ENCODE data around the gene NR2C2.
A peak's percentile ranks its signal among the peaks of the same experiment; 100 is the strongest.
"Not testable (repeated sequence)": the region's sequence is repeated elsewhere in the genome, so short reads cannot be mapped to it uniquely, and the experiment has no call there.

Gene NR2C2

DNA sequence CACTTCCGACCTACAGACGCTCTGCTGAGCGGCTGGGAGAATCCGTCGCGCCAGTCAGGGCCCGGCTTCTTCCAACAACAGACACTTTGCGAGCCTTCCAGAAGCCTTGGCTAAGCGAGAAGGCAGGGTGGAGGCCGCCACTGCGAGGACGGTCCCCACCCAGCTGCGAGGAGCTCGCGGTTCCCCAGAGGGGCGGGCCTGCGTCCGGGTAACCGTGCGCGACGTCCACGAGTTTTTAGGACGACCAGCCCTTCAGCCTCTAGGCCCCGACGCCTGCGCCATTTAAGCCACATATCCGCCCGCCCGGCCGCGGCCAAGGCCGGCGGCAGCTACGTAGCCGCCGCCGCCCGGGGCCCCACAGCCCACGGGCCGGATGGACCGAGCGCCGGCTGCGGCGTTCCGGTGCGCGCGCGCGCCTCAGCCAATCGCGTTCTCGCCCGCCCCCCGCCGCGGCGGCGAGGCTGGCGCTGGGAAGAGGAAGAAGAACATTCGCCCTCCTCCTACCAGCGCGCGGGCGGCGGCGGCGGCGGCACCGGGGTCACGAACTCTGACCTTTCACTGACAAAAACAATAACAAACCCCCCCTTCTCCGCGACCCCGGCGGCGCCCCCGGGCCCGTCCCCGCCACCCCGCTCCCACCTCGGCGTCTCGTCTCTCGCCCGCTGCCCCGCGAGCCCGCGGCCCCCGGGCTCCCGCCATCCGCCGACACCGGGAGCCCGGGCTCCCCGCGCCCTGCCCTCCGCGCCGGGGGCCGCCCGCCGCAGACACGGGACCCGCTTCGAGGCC lies at the start of gene NR2C2:
Gene NR2C2, plus strand, starts transcription at position 484 of the 786 bp plus-strand sequence. CDS start 56,332 bp downstream, outside the sequence.
- H3K4me3 Mint-ChIP-seq, result peak within 1 kb of the TSS; percentile 98
- no peaks in the 10 kb centered on the region for H3K9me3 Mint-ChIP-seq
- peaks cover 37% of the 10 kb centered on the region for H3K4me1 Mint-ChIP-seq
- ATAC-seq (peak; percentile 80), DNase-seq (ENCODE audit: low spot score in 2 of 2) (peak; percentile 83 to 91)
- H3K27ac Mint-ChIP-seq, result peak within 1 kb of the TSS; percentile 100
- H3K36me3 Mint-ChIP-seq, result peaks cover 78% of the 10 kb centered on the region

DNA sequence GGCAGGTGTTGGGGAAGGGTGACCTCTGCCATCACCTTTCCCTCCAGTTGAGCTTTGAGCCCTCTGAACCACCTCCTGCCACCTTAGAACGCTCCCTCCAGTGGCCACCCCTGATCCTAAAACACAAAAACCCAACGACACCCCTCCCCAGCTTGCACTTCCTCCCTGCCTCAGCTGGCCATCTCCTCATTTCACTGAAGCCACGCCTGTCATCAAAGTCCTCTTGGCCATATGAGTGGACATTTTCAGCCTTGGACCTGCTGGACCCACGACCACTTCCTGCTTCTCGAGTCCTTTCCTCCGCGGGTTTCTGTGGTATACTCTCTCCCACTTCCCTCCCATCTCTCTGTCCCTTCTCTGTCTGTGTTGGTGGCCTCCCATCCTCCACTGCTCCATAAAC lies 48.5 kb upstream of the NR2C2 start:
- Mint-ChIP-seq H3K27ac (no peak overlapping the region), H3K4me3 (no peak overlapping the region), H3K36me3 (no peaks in the 10 kb centered on the region), H3K4me1 (no peaks in the 10 kb centered on the region), H3K9me3 (no peaks in the 10 kb centered on the region)
- DNase-seq (ENCODE audit: low spot score in 2 of 2), result no peak
- ATAC-seq, result no peak

DNA sequence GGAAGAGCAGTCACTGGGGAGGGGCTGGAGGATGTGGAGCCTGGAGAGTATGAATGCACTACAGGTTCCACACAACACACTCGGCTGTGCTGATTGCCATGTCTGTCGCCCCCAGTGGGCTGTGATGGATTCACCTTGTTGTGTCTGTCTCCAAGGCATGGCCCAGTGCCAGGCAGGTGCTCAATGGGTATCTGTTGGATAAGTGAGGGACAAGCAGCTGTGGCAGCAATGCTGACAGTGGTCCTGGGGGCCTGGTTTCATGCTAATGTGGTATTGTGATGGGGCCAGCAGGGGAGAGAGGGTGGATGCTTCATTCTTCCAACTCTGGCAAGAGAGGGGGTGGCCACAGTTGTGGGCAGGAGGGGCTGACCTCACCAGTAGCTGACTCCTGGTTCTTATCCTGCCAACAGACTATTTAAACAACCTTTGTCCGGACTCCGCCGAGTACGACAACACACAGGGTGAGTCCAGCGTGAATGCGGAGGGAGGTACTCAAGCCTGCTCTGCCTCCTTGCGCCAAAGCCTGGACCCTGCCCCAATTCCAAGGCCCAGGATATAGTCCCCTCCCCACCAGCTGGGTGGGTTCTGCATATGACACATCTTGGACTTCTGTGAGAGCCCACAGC lies 47.3 kb upstream of the NR2C2 start:
- ATAC-seq, result no peak
- Mint-ChIP-seq H3K27ac (no peak overlapping the region), H3K9me3 (no peaks in the 10 kb centered on the region), H3K36me3 (no peaks in the 10 kb centered on the region), H3K4me3 (no peak overlapping the region), H3K4me1 (no peaks in the 10 kb centered on the region)
- DNase-seq (ENCODE audit: low spot score in 2 of 2), result no peak

DNA sequence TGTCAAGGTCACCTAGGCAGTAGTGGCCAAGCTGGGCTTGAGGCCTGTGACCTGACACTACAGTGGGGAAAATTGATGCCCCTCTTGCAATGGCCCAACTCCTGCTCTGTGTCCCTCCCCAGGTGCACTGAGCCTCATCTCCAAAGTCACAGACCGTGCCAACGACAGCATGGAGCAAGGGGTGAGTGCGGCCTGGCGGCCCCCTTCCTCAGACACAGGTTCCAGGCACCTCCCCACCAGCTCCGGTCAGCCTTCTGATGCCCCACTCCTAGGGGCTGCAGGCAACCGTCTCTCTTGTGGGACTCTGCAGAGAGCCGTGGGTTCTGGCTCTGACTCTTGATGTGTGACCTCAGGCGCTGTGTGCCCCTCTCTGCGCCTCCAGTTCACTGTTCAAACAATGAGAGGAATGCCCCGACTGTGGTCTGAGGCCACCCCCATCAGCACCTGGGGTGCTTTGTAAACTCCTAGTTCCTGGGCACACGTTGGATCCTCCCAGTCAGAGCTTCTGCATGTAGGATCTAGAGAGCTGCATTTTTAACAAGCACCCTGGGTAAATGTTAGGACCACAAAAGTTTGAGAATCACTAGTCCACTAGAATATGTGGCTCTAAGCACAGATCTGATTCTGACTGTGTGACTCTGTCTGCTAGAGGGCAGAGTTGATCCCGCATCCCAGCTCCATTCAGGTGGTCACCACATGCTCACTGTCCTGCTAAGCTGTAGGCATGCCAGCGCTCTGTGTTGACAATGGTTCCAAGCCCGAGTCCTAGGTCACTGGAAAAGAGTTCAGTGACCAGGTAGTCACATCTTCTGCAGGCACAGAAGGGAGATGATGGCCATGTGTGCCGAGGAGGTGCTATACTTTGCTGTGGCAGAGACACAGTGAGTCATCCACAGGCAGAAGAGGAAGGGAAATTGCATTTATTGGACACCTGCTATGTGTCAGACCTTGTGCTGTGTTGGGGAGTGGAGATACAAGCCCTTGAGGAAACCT lies 46.2 kb upstream of the NR2C2 start:
- DNase-seq (ENCODE audit: low spot score in 2 of 2), result no peak

DNA sequence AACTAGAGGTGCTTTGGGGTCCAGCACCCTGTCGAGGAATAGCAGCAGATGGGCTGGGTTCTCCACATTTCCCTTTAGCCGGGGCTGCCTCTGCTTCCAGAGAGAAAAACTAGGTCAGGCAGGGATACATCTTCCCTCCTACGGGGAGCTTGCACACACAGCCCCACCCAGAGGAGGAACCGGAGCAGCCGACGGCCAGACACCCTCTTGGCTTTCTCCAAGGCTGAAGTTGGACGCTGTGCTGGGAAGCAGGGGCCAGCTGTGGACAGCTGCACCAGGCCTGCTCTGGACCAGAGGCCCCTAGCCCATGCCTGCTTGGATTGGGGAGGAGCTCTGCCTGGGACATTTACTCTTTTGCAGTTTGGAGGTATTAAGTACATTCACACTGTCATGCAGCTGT lies 44.7 kb upstream of the NR2C2 start:
- DNase-seq (ENCODE audit: low spot score in 2 of 2) (no peak), ATAC-seq (no peak)
- Mint-ChIP-seq H3K36me3 (no peaks in the 10 kb centered on the region), H3K9me3 (no peaks in the 10 kb centered on the region), H3K27ac (no peak overlapping the region), H3K4me1 (no peaks in the 10 kb centered on the region), H3K4me3 (no peak overlapping the region)

More for the DNA sequence above, 46.2 kb upstream of the NR2C2 start:
- peak; percentile 27 for ATAC-seq
- no peaks in the 10 kb centered on the region for H3K9me3 Mint-ChIP-seq
- H3K36me3 Mint-ChIP-seq, result no peaks in the 10 kb centered on the region
- no peak overlapping the region for H3K4me3 Mint-ChIP-seq
- no peak overlapping the region for H3K27ac Mint-ChIP-seq
- H3K4me1 Mint-ChIP-seq, result no peaks in the 10 kb centered on the region

DNA sequence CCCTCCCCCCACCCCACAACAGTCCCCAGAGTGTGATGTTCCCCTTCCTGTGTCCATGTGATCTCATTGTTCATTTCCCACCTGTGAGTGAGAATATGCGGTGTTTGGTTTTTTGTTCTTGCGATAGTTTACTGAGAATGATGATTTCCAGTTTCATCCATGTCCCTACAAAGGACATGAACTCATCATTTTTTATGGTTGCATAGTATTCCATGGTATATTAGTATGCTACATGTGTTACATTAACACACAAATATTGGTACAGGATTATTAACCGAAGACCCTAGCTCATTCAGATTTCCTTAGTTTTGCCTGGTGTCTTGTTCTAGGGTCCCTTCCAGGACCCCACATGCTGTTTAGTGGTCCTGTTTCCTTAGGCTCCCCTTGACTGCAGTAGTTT lies 43.9 kb upstream of the NR2C2 start:
- not testable (repeated sequence) for H3K4me1 Mint-ChIP-seq; H3K9me3 Mint-ChIP-seq; ATAC-seq; H3K4me3 Mint-ChIP-seq; H3K27ac Mint-ChIP-seq; DNase-seq (ENCODE audit: low spot score in 2 of 2); H3K36me3 Mint-ChIP-seq

DNA sequence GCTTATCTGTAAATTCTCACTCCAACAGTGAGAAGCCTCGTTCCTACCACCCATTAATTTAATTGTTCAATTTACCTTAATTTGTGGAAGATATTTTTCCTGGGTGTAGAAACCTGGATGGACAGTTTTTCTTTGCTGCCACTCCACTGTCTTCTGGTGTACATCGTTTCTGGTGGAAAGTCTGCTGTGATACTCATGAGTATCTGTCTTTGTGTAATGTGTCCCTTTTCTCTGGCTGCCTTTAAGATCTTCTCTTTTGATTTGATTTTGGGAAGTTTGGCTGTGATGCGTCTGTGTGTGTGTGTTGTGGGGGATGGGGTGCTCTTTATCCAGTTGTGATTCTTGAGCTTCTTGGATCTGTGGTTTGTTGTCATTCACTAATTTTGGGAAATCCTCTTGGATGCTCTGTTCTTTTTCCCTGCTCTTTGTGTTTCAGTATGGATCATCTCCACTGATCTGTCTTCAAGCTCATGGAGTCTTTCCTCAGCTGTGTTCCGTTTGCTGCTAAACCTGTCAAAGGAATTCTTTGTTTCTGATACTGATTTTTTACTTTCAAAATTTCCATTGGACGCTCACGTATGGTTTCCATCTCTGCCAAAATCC lies 42.2 kb upstream of the NR2C2 start:
- no peak overlapping the region for H3K4me3 Mint-ChIP-seq
- no peaks in the 10 kb centered on the region for H3K4me1 Mint-ChIP-seq
- ATAC-seq (no peak), DNase-seq (ENCODE audit: low spot score in 2 of 2) (no peak)
- H3K9me3 Mint-ChIP-seq, result no peaks in the 10 kb centered on the region
- no peaks in the 10 kb centered on the region for H3K36me3 Mint-ChIP-seq
- no peak overlapping the region for H3K27ac Mint-ChIP-seq

DNA sequence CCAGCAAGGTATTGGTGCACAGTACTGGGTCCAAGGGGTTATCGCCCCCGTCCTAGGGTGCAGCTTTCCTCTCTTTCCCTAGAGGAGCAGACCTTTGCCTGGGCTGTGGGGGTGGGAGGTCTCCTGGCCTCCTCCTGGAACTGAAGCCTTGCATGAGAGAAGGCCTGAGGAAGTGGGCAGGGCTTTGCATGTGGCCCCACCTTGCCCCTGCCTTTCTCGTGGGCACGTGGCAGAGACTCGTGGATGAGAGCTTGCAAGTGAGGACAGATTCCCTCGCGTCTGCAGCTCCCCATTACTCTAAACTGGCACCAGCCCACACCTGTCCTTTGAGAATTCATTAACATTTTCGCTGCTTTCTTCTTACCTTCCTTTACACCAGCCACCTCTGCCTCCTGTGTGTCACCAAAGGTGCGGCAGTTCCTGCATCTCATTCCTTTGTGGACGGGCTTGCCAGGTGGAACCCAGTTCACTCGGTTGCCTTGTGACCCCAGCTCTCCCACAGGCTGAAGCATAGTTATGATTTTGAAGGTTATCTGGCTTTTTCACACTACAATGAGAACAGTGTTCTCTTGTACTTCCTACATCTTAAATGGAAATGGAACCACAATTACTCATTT lies 40.9 kb upstream of the NR2C2 start:
- H3K4me1 Mint-ChIP-seq, result no peaks in the 10 kb centered on the region
- H3K4me3 Mint-ChIP-seq, result no peak overlapping the region
- no peak for DNase-seq (ENCODE audit: low spot score in 2 of 2)
- ATAC-seq, result no peak
- no peaks in the 10 kb centered on the region for H3K36me3 Mint-ChIP-seq
- no peaks in the 10 kb centered on the region for H3K9me3 Mint-ChIP-seq
- H3K27ac Mint-ChIP-seq, result no peak overlapping the region

DNA sequence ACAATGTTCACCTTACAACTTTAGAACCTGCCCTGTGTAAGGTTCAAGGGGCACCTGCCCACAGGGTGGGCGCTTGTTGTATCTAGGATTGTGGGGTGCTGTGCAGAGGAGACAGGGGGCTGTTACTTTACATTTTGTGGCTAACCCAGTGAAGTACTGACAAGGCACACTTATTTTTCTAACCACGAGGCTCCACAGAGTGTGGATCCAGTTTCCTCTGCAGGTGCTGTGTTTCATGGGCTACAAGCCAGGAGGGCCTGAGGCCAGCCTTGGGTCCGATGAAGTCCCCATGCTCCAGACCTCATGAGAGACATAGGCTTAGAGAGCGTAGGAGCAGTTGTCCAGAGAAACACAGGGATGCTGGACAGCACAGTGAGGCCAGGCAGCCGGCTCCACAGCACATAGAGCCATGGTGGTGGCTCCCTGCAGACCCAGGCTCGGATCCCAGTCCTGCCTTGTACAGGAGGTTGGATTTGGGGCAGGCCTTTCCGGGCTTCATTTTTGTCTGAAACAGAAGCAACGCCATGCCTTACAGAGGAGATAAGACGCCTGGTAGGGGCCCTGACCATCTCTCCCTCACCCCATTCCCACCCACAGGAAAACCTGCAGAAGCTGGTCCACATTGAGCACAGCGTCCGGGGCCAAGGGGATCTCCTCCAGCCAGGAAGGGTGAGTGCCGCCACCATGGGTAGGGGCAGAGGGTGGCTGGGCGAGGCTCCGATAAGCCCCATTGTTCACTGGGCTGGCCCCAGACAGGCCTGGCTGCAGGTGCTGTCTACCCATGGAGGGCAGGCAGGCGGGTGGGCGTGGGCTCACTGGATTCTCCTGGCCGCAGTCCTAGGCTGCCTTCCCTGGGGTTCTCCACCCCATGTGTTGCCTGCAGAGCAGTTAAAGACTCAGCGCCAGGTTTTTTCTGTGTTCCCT lies 40.1 kb upstream of the NR2C2 start:
- Mint-ChIP-seq H3K9me3 (no peaks in the 10 kb centered on the region), H3K27ac (no peak overlapping the region), H3K4me3 (no peak overlapping the region), H3K36me3 (no peaks in the 10 kb centered on the region), H3K4me1 (no peaks in the 10 kb centered on the region)
- no peak for ATAC-seq
- DNase-seq (ENCODE audit: low spot score in 2 of 2), result no peak

DNA sequence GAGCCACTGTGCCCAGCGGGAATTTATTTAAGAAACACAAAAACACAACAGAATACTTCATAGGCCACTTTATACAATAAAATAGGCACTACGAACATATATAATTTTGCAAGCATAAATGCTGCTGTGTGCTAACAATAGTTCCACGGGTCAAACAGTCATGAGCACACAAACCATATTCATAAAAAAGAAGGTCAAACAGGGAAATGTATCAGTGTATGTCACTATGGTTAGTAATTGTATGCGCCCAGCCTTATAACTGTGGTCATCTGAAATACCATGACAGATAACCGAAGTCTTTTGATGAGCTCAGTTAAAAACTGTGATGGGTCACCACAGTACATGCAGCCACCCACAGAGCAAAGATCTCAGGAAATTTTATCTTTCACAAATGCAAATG lies 38.1 kb upstream of the NR2C2 start:
- Mint-ChIP-seq H3K9me3 (no peaks in the 10 kb centered on the region), H3K36me3 (no peaks in the 10 kb centered on the region), H3K27ac (no peak overlapping the region), H3K4me3 (no peak overlapping the region), H3K4me1 (no peaks in the 10 kb centered on the region)
- ATAC-seq (no peak), DNase-seq (ENCODE audit: low spot score in 2 of 2) (no peak)

DNA sequence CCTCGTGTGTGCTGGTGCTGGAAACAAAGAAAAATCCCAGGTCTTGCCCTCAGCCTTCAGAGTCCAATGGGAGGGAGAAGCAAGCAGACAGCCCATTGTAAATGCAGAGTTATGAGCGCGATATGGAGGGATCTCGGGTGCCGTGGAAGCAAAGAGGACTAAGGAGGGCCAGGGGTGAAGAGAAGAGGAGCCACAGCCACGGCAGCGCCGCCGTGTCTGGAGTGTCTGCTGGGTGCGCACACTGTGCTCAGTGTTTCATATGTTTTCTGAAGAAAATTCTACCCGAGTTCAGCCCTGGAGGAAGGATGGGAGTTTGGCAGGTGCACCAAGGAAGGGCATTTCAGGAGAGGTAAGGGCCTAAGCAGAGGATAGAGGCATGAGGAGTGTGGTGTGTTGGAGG lies 35.7 kb upstream of the NR2C2 start:
- ATAC-seq (no peak), DNase-seq (ENCODE audit: low spot score in 2 of 2) (no peak)
- H3K27ac Mint-ChIP-seq, result no peak overlapping the region
- H3K4me1 Mint-ChIP-seq, result no peaks in the 10 kb centered on the region
- no peaks in the 10 kb centered on the region for H3K9me3 Mint-ChIP-seq
- no peaks in the 10 kb centered on the region for H3K36me3 Mint-ChIP-seq
- H3K4me3 Mint-ChIP-seq, result no peak overlapping the region

DNA sequence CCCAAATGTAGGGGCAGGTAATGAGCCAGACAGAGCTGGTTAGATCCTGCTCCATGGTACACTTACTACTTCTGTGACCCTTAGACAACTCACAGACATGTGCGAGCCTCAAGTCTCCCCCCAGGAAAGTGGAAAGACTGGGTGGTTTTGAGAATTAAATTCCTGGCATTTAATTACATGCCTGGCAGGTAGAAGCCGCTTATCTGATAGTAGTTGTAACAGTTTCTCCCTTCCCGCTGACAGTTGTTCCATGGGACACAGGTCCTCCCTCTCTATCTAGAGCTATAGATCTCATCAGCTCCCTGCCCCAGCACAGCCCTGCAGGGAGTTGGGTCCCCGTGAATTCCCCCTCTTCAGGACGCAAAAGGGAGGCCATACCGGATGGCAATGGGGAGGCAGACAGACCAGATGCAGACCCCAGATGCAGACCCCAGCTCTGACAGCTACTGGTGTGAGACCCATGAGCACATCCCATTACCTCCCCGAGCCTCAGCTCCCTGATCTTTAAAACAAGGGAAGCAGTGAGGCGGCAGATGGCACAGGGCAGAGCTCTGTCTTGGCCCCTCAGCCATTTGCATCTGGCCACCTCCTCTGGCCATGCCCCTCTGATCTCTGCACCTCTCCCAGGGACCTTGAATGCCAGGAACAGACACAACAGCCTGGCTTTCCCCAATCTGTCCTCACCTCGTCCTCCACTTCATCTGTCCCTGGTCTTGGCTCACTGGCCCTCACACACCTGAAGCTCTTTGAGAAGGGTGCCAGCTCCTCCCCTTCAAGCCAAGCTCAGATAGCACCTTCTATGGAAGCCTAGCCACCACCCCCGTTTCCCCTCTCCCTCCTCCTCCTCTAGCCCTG lies 34.1 kb upstream of the NR2C2 start:
- Mint-ChIP-seq H3K4me3 (no peak overlapping the region), H3K36me3 (no peaks in the 10 kb centered on the region), H3K27ac (no peak overlapping the region), H3K4me1 (no peaks in the 10 kb centered on the region), H3K9me3 (no peaks in the 10 kb centered on the region)
- no peak for DNase-seq (ENCODE audit: low spot score in 2 of 2)
- no peak for ATAC-seq
